Ecto neural progenitor cell (in vitro differentiated cells): ENCODE results near the gene KLHL25.

ENCODE experiments used
- DNase-seq: peaks from one replicate; pipeline ENCODE4 v3.0.0-alpha.2; 2018; ENCODE audit warnings: low spot score

KLHL25 gene

GRCh38 chr15:85773970-85774369 lies 20.8 kb downstream of the KLHL25 start:
- no peak for DNase-seq

GRCh38 chr15:85773249-85773648 lies 21.5 kb downstream of the KLHL25 start:
- DNase-seq, result no peak

- no peak for DNase-seq
Measured at GRCh38 chr15:85772668-85773067, 22.1 kb downstream of the KLHL25 start.

- no peak for DNase-seq
Measured at GRCh38 chr15:85771781-85772445, 22.8 kb downstream of the KLHL25 start.

- DNase-seq, result no peak
Measured at GRCh38 chr15:85771271-85771670, 23.5 kb downstream of the KLHL25 start.

- DNase-seq, result no peak
Measured at GRCh38 chr15:85770096-85771041, 24.4 kb downstream of the KLHL25 start.

- no peak for DNase-seq
Measured at GRCh38 chr15:85769182-85769900, 25.4 kb downstream of the KLHL25 start.

- DNase-seq, result no peak
Measured at GRCh38 chr15:85768595-85769168, 26.0 kb downstream of the KLHL25 start.

- DNase-seq, result no peak
Measured at GRCh38 chr15:85767785-85768529, 26.8 kb downstream of the KLHL25 start.

GRCh38 chr15:85766001-85766831 lies 28.5 kb downstream of the KLHL25 start:
- DNase-seq, result peak; percentile 72

- no peak for DNase-seq
Measured at GRCh38 chr15:85764649-85765277, 30.0 kb downstream of the KLHL25 start.

GRCh38 chr15:85763673-85764633 lies 30.8 kb downstream of the KLHL25 start:
- DNase-seq, result no peak

GRCh38 chr15:85763157-85763556 lies 31.6 kb downstream of the KLHL25 start:
- no peak for DNase-seq

- DNase-seq, result no peak
Measured at GRCh38 chr15:85762756-85763127, 32.0 kb downstream of the KLHL25 start.

GRCh38 chr15:85762039-85762755 lies 32.5 kb downstream of the KLHL25 start:
- DNase-seq, result no peak

GRCh38 chr15:85761635-85762034 lies 33.1 kb downstream of the KLHL25 start:
- DNase-seq, result no peak

GRCh38 chr15:85760531-85761371 lies 34.0 kb downstream of the KLHL25 start:
- DNase-seq, result no peak
